Stimulated activated naive B cell treated with anti-CD40 and anti-IgM and Interleukin-4, amounts not matched to agents 10 μg/mL and 1 μg/mL and 100 μg/mL, for 72 hours (primary cell): Measurements from ENCODE around the gene METTL4.
A peak's percentile ranks its signal among the peaks of the same experiment; 100 is the strongest.
"Not testable (repeated sequence)": the region's sequence is repeated elsewhere in the genome, so short reads cannot be mapped to it uniquely, and the experiment has no call there.

Experiments
- ATAC-seq, 2 donors: fragments of 150-1000 bp; cut with Tn5 transposase; replicated peaks; 2 replicates each; pipeline ENCODE4 v1.10.0; 2021; ENCODE audit warnings: moderate library complexity in 1 of 2
- DNase-seq: peaks from one replicate; pipeline ENCODE4 v3.0.0; 2021
- H3K27ac Mint-ChIP-seq: one replicate; pipeline ENCODE4 v1.8.0; 2022; ENCODE audit warnings: mild to moderate bottlenecking, mixed read lengths
- H3K27me3 Mint-ChIP-seq, 2 donors: one replicate each; pipeline ENCODE4 v1.8.0; 2022; ENCODE audit warnings: mixed read lengths in 2 of 2
- H3K36me3 Mint-ChIP-seq, 2 donors: one replicate each; pipeline ENCODE4 v1.8.0; 2022; ENCODE audit warnings: mixed read lengths in 2 of 2, mild to moderate bottlenecking in 1 of 2
- H3K4me1 Mint-ChIP-seq, 2 donors: one replicate each; pipeline ENCODE4 v1.8.0; 2022; ENCODE audit warnings: mixed read lengths in 2 of 2, mild to moderate bottlenecking in 1 of 2
- H3K4me3 Mint-ChIP-seq, 2 donors: one replicate each; pipeline ENCODE4 v1.8.0; 2022; ENCODE audit warnings: mild to moderate bottlenecking in 2 of 2, mixed read lengths in 2 of 2, moderate library complexity in 1 of 2
- H3K9me3 Mint-ChIP-seq, 2 donors: one replicate each; pipeline ENCODE4 v1.8.0; 2022; ENCODE audit warnings: mixed read lengths in 2 of 2, mild to moderate bottlenecking in 1 of 2

Gene METTL4

GRCh38 chr18:2524794-2525198 lies 46.5 kb downstream of the METTL4 start:
- not testable (repeated sequence) for DNase-seq, H3K9me3 Mint-ChIP-seq, H3K36me3 Mint-ChIP-seq, H3K4me3 Mint-ChIP-seq, H3K27ac Mint-ChIP-seq, ATAC-seq, H3K27me3 Mint-ChIP-seq
- H3K4me1 Mint-ChIP-seq = peaks cover 5 to 13% of the 10 kb centered on the region in 2 donors

- no peaks in the 10 kb centered on the region for H3K9me3 Mint-ChIP-seq
- DNase-seq = no peak
- H3K27ac Mint-ChIP-seq = no peak overlapping the region
- H3K4me3 Mint-ChIP-seq = no peak overlapping the region
- H3K4me1 Mint-ChIP-seq = peaks cover 5 to 13% of the 10 kb centered on the region in 2 donors
- H3K27me3 Mint-ChIP-seq = peaks cover 5 to 10% of the 10 kb centered on the region in 2 donors
- peaks cover 0 to 1% of the 10 kb centered on the region in 2 donors for H3K36me3 Mint-ChIP-seq
- peak; percentile 64 to 72 for ATAC-seq
These were observed 49.2 kb downstream of the METTL4 start for GRCh38 chr18:2522112-2522511.

DNA sequence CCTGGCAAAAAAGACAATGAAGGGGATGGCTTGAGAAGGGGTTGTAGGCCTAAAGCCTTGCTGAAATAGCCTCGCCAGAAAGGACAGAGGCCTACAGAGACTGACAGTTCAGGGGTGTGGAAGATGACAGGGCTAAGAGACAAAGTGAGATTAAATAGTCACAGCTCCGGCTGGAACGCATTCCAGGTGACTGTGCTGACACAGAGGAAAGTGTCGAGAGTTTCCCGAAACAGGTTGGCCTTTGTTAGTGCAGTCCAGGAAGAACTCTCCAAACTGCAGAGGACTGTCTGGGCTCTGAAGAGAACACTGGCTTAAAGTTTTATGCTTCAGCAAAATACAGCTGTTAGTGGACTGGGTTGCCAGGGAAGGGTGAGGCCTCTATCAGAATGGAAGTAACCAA lies 52.8 kb downstream of the METTL4 start:
- peaks cover 0 to 11% of the 10 kb centered on the region in 2 donors for H3K9me3 Mint-ChIP-seq
- peaks cover 18 to 24% of the 10 kb centered on the region in 2 donors for H3K4me1 Mint-ChIP-seq
- H3K27ac Mint-ChIP-seq = no peak overlapping the region
- H3K36me3 Mint-ChIP-seq = peaks cover 1 to 6% of the 10 kb centered on the region in 2 donors
- H3K4me3 Mint-ChIP-seq = no peak overlapping the region
- peaks cover 5 to 10% of the 10 kb centered on the region in 2 donors for H3K27me3 Mint-ChIP-seq
- ATAC-seq = no peak
- no peak for DNase-seq

DNA sequence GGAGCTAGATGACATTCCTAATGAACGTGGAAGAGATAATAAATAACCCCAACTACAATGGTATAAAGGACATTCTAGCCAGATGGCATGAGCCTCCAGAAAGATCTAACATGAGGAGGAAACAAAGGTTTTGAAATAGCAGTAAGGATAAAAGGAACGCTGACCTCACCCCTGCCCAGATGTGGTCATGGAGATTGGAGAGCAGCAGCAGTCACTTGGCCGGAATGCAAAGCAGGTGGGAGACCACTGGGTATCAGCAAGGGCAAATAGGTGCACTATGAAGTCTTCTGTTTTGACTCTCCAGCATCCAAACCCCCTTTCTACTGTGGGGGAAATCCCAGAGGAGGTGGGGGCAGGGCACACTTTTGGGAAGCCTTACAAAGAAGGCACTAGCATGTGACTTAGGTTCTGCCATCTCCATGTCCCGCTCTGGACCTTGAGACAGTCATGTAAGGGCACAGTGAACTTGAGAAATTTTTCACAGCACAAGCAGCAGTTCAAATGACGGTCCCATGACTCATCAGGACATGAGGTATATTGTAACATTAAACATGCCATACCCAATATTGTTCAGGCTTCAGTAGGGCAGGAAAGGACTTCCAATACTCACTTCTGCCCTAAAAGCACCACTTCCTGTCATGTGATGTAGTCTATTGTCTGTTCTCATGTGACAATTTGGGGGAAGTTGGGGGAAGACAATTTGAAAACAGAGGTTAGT lies 55.2 kb downstream of the METTL4 start:
- H3K27ac Mint-ChIP-seq = no peak overlapping the region
- ATAC-seq = peak; percentile 56 to 61

DNA sequence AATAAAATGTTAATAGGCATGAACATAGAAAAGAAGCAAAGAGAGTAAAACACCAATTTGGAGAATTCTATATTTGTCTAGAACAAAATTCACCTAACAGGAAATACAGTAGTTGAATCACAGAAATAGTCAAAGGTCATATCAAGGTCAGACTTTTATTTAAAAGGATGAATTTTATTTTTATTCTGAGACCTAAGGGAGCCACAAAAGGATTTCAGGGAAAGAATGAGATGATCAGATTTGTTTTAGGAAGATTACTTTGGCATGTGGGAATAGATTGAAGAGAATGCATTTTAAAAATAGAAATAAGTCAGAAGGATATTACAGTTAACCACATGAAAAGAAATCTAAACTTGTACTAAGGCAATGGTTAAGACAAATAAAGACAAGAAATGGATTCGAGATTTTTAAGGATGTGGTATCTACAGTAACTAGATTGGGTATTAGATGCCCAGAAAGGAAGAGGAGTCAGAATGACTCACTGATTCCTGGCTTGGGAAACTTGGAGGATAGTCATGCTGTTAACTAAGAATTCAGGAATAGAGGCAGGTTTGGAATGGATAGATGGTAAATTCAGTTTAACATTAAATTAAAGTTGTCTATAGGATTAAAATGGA lies 56.0 kb downstream of the METTL4 start:
- peaks cover 11 to 13% of the 10 kb centered on the region in 2 donors for H3K4me1 Mint-ChIP-seq
- H3K4me3 Mint-ChIP-seq = no peak overlapping the region
- DNase-seq (no peak), ATAC-seq (no peak)
- H3K36me3 Mint-ChIP-seq = peaks cover 1 to 6% of the 10 kb centered on the region in 2 donors
- H3K27ac Mint-ChIP-seq = no peak overlapping the region
- no peaks in the 10 kb centered on the region for H3K27me3 Mint-ChIP-seq
- H3K9me3 Mint-ChIP-seq = peaks cover 0 to 11% of the 10 kb centered on the region in 2 donors

More for the DNA sequence above, 55.2 kb downstream of the METTL4 start:
- peaks cover 11 to 13% of the 10 kb centered on the region in 2 donors for H3K4me1 Mint-ChIP-seq
- no peak for DNase-seq
- no peaks in the 10 kb centered on the region for H3K27me3 Mint-ChIP-seq
- peaks cover 1 to 6% of the 10 kb centered on the region in 2 donors for H3K36me3 Mint-ChIP-seq
- H3K9me3 Mint-ChIP-seq = peaks cover 0 to 11% of the 10 kb centered on the region in 2 donors
- no peak overlapping the region for H3K4me3 Mint-ChIP-seq

DNA sequence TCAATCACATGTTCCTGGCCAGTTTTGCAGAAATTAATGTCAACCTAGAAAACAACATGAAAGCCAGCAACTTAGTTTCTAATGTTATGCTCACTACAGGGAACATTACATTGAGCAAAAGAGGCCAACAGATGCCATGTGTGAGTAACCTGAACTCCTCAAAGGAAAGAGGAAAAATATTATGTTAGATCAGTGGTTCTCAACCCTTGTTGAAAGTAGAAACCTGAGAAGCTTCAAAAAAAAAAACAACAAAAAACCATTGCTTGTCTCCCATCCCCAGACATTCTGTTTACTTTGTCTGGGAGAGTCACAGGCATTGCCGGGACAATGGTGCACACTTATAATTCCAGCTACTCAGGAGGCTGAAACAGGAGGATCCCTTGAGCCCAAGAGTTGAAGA lies 57.7 kb downstream of the METTL4 start:
- Mint-ChIP-seq H3K4me3 (no peak overlapping the region), H3K27me3 (no peaks in the 10 kb centered on the region), H3K27ac (no peak overlapping the region), H3K4me1 (peaks cover 11 to 13% of the 10 kb centered on the region in 2 donors), H3K36me3 (peaks cover 1 to 6% of the 10 kb centered on the region in 2 donors), H3K9me3 (peaks cover 0 to 11% of the 10 kb centered on the region in 2 donors)
- no peak for DNase-seq
- no peak for ATAC-seq

GRCh38 chr18:2512059-2512458 lies 59.2 kb downstream of the METTL4 start:
- Mint-ChIP-seq H3K27me3 (no peaks in the 10 kb centered on the region), H3K36me3 (peaks cover 0 to 6% of the 10 kb centered on the region in 2 donors), H3K4me3 (no peak overlapping the region), H3K27ac (no peak overlapping the region), H3K4me1 (peaks cover 11 to 13% of the 10 kb centered on the region in 2 donors), H3K9me3 (peaks cover 0 to 11% of the 10 kb centered on the region in 2 donors)
- ATAC-seq (no peak), DNase-seq (no peak)

DNA sequence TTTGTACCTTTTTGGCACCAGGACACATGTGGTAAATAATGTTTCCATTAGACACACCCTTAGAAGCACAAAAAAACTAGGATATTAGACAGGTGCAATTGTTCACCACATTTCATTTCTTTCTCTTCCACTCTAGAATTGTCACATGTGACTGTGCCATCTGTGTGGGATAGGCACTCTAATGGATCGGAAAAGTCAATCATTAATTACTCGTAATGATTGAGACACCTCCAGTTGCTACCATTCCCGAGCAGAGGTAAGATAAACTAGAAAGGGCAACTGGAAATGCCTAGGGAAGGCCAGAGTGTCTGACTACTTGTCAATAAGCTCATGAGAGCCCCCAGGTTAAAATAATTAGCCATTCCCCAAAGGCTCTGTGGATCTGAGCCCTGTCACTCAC lies 59.9 kb downstream of the METTL4 start:
- H3K9me3 Mint-ChIP-seq = peaks cover 0 to 11% of the 10 kb centered on the region in 2 donors
- H3K36me3 Mint-ChIP-seq = peaks cover 0 to 6% of the 10 kb centered on the region in 2 donors
- ATAC-seq (no peak), DNase-seq (no peak)
- H3K27me3 Mint-ChIP-seq = no peaks in the 10 kb centered on the region
- H3K4me1 Mint-ChIP-seq = peaks cover 11 to 13% of the 10 kb centered on the region in 2 donors
- no peak overlapping the region for H3K27ac Mint-ChIP-seq
- no peak overlapping the region for H3K4me3 Mint-ChIP-seq

DNA sequence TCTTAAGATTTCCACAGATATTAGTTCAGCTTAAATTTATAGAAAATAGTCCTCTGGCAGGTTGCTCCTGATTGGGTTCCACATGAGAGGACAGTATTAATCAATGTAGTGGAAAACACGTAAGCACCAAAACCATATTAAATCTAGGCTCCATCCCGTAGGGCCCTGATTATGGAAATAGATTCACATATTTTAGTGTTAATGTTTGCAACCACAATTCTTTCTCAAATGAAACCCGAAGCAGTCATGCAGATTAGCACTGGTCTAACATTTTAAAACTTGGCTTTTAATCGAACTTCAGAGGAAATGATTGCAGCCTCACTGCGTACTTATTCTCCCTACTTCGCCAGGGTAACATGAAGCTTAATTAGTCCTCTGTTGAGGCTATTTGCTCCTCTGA lies 60.9 kb downstream of the METTL4 start:
- ATAC-seq (no peak), DNase-seq (no peak)
- H3K27me3 Mint-ChIP-seq = no peaks in the 10 kb centered on the region
- no peak overlapping the region for H3K4me3 Mint-ChIP-seq
- H3K27ac Mint-ChIP-seq = no peak overlapping the region
- H3K36me3 Mint-ChIP-seq = peaks cover 0 to 1% of the 10 kb centered on the region in 2 donors
- peaks cover 0 to 3% of the 10 kb centered on the region in 2 donors for H3K9me3 Mint-ChIP-seq
- peaks cover 3 to 5% of the 10 kb centered on the region in 2 donors for H3K4me1 Mint-ChIP-seq

GRCh38 chr18:2508678-2509077 lies 62.6 kb downstream of the METTL4 start:
- ATAC-seq = no peak
- Mint-ChIP-seq H3K4me3 (no peak overlapping the region), H3K27me3 (no peaks in the 10 kb centered on the region)

GRCh38 chr18:2508155-2508554 lies 63.1 kb downstream of the METTL4 start:
- H3K4me3 Mint-ChIP-seq = no peak overlapping the region
- peaks cover 0 to under 1% of the 10 kb centered on the region in 2 donors for H3K4me1 Mint-ChIP-seq
- no peak overlapping the region for H3K27ac Mint-ChIP-seq
- no peaks in the 10 kb centered on the region for H3K27me3 Mint-ChIP-seq
- ATAC-seq = no peak
- H3K9me3 Mint-ChIP-seq = no peaks in the 10 kb centered on the region
- no peak for DNase-seq
- no peaks in the 10 kb centered on the region for H3K36me3 Mint-ChIP-seq

More at GRCh38 chr18:2508678-2509077, 62.6 kb downstream of the METTL4 start:
- Mint-ChIP-seq H3K9me3 (no peaks in the 10 kb centered on the region), H3K27ac (no peak overlapping the region), H3K4me1 (no peaks in the 10 kb centered on the region), H3K36me3 (no peaks in the 10 kb centered on the region)
- no peak for DNase-seq

- H3K27me3 Mint-ChIP-seq = peaks cover 0 to 6% of the 10 kb centered on the region in 2 donors
- no peak overlapping the region for H3K4me3 Mint-ChIP-seq
- DNase-seq = no peak
- peaks cover 0 to 6% of the 10 kb centered on the region in 2 donors for H3K4me1 Mint-ChIP-seq
- H3K9me3 Mint-ChIP-seq = no peaks in the 10 kb centered on the region
- H3K27ac Mint-ChIP-seq = no peak overlapping the region
- H3K36me3 Mint-ChIP-seq = no peaks in the 10 kb centered on the region
- ATAC-seq = no peak
These were observed 66.7 kb downstream of the METTL4 start for GRCh38 chr18:2504642-2505041.

DNA sequence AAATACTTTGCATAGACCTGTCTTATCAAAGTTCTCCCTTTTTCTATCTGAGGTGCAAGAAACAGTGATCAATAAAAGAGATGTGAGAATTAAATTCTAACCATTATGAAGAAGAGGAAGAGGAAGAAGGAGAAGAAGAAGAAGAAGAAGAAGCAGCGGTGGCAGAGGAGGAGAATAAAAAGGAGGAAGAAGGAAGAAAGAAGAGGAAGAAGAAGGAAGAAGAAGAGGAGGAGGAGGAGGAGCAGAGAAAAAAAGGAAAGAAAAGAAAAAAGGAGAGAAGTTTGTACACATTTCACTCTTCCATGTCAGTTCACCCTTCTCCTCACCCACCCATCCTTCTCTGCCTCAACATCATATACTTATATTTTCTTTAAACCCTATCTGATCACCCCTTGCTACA lies 68.4 kb downstream of the METTL4 start:
- DNase-seq (no peak), ATAC-seq (no peak)
- Mint-ChIP-seq H3K27me3 (peaks cover 0 to 6% of the 10 kb centered on the region in 2 donors), H3K9me3 (no peaks in the 10 kb centered on the region), H3K27ac (no peak overlapping the region), H3K4me3 (no peak overlapping the region), H3K36me3 (no peaks in the 10 kb centered on the region), H3K4me1 (peaks cover 0 to 6% of the 10 kb centered on the region in 2 donors)

DNA sequence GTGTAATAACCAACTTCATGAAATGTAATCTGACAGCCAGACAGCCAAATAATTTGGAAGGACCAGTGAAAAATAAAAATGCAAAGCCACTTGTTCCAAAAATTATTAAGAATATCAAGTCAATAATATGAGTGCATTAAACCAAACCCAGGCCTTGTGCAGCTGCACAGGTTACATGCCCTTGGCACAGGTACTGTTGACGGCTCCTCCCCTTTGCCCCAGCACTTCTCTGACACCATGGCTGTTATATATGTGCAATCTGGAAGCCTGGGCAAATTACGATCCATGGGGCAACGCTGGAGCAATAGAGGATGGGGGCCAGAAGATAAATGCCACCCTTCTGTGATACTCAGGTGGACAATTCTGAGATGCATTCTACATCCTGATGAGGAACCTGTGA lies 68.9 kb downstream of the METTL4 start:
- Mint-ChIP-seq H3K27ac (no peak overlapping the region), H3K27me3 (peaks cover 0 to 6% of the 10 kb centered on the region in 2 donors), H3K36me3 (no peaks in the 10 kb centered on the region), H3K9me3 (no peaks in the 10 kb centered on the region), H3K4me1 (peaks cover 0 to 6% of the 10 kb centered on the region in 2 donors), H3K4me3 (no peak overlapping the region)
- no peak for ATAC-seq
- no peak for DNase-seq

DNA sequence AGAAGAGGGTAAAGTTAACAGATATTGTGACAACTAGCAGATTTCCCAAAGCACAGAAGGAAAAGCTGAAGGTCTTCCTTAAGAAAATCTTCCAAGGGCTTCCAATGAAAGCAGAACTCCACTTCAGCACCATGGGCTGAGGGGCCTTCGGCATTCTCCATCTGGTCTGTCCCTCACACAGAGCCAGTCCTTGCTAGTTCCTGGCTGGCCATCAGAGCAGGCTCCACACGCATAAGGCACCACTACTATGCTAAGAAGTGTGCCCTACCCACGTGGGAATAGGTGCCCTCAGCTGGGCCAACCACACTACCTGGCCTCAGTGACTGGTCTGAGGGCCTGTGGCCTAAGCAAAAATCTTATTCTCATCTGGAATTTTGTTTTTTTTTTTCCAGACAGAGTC lies 73.5 kb downstream of the METTL4 start:
- H3K27ac Mint-ChIP-seq = no peak overlapping the region
- no peaks in the 10 kb centered on the region for H3K9me3 Mint-ChIP-seq
- H3K36me3 Mint-ChIP-seq = no peaks in the 10 kb centered on the region
- no peak for ATAC-seq
- H3K4me1 Mint-ChIP-seq = peaks cover 0 to 3% of the 10 kb centered on the region in 2 donors
- DNase-seq = no peak
- peaks cover 0 to 3% of the 10 kb centered on the region in 2 donors for H3K27me3 Mint-ChIP-seq
- H3K4me3 Mint-ChIP-seq = no peak overlapping the region
